Hepatocyte (in vitro differentiated cells): ENCODE results near the gene SESN1.

Experiments used
- EZH2 ChIP-seq: fragments of 200-600 bp; sonication (generic); IDR thresholded peaks from 2 replicates; pipeline ENCODE4 v1.6.1; 2016; ENCODE audit warnings: antibody characterized with exemption, mild to moderate bottlenecking, borderline replicate concordance
- EZH2phosphoT487 ChIP-seq: fragments of 200-600 bp; sonication (generic); IDR thresholded peaks from one replicate; pipeline ENCODE4 v1.6.1; 2018; ENCODE audit warnings: antibody characterized with exemption, mild to moderate bottlenecking, low read depth, moderate library complexity; ENCODE audit not compliant: unreplicated experiment, severe bottlenecking
- TF ChIP-seq, protein P1 (sequence below): fragments of 200-600 bp; sonication (generic); IDR thresholded peaks from 2 replicates; pipeline ENCODE4 v1.5.1; 2016; ENCODE audit warnings: antibody characterized with exemption, mild to moderate bottlenecking; ENCODE audit not compliant: poor library complexity

DNA sequence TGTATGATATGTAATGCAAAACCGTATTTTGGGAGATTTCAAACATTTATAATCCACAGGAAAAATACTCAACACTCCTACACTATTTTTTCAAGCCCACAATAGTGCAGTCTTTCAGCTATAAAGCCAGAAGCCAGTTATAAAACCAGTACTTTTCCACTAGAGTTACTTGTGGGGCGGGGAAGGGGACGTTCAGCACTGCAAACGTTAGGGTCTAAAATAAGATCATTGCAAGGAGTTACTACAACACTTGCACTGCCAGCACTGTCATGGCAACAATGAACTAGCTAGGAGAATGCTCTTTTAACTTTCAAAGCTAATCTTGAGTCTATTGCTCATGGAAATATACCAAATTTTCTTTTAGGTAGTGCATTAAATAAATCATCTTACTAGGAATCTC lies 14.7 kb downstream of the SESN1 start:
- TF ChIP-seq, protein P1, sequence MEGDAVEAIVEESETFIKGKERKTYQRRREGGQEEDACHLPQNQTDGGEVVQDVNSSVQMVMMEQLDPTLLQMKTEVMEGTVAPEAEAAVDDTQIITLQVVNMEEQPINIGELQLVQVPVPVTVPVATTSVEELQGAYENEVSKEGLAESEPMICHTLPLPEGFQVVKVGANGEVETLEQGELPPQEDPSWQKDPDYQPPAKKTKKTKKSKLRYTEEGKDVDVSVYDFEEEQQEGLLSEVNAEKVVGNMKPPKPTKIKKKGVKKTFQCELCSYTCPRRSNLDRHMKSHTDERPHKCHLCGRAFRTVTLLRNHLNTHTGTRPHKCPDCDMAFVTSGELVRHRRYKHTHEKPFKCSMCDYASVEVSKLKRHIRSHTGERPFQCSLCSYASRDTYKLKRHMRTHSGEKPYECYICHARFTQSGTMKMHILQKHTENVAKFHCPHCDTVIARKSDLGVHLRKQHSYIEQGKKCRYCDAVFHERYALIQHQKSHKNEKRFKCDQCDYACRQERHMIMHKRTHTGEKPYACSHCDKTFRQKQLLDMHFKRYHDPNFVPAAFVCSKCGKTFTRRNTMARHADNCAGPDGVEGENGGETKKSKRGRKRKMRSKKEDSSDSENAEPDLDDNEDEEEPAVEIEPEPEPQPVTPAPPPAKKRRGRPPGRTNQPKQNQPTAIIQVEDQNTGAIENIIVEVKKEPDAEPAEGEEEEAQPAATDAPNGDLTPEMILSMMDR, result no peak
- TF ChIP-seq EZH2 (no peak), EZH2phosphoT487 (no peak)
